HG03521 (cell line): Measurements from ENCODE around the gene SLC44A2.
"Not testable (repeated sequence)": the region's sequence is repeated elsewhere in the genome, so short reads cannot be mapped to it uniquely, and the experiment has no call there.

Experiments used
- ATAC-seq: cut with Tn5 transposase; IDR thresholded peaks from one replicate; pipeline ENCODE4 v1.9.1; 2021; ENCODE audit warnings: mild to moderate bottlenecking, moderate library complexity; ENCODE audit not compliant: unreplicated experiment

Gene SLC44A2

GRCh38 chr19:10648360-10648759, 23.0 kb downstream of the SLC44A2 start:
- ATAC-seq, result no peak

GRCh38 chr19:10651851-10652250, 26.5 kb downstream of the SLC44A2 start:
- no peak for ATAC-seq

- no peak for ATAC-seq
Observed at GRCh38 chr19:10653482-10653731, 28.1 kb downstream of the SLC44A2 start.

DNA sequence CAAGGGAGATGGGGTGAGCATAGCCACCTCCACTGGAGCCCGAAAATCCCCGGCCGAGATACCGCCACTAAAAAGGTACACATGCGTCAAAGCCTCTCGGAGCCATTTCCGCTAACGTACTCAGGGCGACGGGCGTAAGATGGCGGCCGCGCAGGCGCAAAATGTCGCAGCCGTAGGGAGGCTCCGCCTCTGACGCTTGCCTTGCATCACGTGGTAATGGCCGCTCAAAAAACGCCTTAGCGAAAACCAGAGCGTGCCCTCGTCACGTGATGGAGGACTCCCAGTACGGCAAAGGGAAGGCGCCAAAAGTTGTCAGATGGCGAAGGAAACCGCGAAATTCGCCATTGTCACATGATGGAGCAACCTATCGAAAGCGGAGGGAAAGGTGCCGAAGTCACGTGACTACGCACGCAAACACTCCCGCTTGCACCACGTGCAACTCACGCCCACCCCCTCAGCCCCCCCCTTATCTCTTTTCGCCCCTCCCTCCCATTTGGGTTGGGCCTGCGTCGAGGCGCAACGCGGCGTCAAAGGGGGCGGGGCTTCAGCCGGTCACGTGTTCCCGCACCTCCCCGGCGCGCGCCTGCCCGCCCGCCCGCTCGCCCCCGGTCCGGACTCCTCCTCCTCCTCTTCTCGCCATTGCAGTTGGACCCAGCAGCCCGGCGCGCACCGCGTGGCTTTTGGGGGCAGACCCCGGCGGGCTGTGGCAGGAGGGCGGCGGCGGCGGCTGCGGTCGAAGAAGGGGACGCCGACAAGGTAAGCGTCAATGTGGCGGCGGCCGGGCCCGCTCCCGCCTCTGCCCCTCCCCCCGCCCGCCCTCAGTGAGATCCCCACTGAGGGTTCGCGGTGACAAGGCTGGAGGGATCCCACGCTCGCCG, 28.6 kb downstream of the SLC44A2 start, which contains the start of gene ILF3:
Gene ILF3 (plus strand): TSS at position 615 of the 878 bp plus-strand sequence. CDS start 16,260 bp downstream, outside the sequence.
- ATAC-seq, result peak; percentile 69

DNA sequence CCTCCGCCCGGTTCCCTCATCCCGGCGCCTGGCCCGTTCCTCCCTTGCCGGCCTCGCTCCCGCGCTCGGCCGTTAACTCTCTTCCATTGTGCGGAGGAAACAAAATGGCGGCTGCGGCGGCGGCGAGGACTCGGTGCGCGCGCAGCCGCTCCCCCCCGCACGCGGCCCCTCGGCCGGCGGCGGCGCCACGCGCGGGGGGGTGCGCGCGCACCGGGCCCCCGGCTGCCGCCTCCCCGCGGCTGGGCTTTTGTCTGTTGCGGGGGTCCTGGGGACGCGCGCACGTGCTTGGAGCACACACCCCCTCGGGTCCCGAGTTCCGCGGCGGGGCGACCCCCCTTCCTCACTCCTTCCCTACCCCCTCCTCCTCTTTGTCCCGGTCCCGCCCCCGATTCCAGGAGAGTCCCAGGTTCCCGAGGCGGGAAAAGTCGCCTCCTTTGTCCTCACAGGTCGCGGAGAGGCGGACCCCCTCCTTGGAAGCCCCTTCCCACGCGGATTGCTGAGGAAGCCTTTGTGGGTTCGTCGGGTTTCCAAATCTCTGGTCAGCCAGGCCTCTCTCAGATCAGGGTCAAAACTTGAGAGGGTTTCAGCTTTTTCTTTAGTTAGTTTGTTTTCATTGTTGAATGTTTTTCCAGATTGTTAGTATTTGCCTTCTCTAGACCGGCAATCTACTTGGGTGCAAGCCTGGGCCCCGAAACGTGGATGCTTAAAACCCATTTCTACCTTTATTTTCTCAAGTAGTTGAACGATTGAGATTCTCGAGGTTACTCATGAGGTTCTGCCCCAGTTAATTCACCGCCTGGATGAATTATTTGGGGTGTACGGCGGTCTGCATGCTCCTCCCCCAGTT, 29.5 kb downstream of the SLC44A2 start:
- peak; percentile 18 for ATAC-seq

GRCh38 chr19:10655457-10656312, 30.3 kb downstream of the SLC44A2 start:
- no peak for ATAC-seq

GRCh38 chr19:10660346-10660745, 35.0 kb downstream of the SLC44A2 start:
- ATAC-seq, result no peak

DNA sequence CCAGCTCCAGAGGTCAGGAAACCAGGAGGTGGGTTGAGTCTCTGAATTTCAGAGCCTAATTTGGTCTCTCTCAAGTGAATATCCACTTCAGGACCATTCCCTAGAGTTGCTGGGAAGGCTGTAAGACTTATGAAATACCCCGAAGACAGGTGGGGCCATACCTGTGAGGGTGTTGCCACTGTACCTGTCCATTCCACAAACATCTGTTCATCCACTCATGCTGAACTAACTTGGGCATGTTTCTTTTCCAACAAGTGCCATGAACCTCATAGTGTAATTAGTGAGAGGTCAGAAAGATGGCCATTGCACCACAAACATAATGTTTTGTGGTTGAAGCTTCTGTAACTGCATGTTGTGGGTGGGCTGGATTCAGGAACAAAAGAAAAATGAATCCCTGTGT, 36.6 kb downstream of the SLC44A2 start:
- no peak for ATAC-seq

DNA sequence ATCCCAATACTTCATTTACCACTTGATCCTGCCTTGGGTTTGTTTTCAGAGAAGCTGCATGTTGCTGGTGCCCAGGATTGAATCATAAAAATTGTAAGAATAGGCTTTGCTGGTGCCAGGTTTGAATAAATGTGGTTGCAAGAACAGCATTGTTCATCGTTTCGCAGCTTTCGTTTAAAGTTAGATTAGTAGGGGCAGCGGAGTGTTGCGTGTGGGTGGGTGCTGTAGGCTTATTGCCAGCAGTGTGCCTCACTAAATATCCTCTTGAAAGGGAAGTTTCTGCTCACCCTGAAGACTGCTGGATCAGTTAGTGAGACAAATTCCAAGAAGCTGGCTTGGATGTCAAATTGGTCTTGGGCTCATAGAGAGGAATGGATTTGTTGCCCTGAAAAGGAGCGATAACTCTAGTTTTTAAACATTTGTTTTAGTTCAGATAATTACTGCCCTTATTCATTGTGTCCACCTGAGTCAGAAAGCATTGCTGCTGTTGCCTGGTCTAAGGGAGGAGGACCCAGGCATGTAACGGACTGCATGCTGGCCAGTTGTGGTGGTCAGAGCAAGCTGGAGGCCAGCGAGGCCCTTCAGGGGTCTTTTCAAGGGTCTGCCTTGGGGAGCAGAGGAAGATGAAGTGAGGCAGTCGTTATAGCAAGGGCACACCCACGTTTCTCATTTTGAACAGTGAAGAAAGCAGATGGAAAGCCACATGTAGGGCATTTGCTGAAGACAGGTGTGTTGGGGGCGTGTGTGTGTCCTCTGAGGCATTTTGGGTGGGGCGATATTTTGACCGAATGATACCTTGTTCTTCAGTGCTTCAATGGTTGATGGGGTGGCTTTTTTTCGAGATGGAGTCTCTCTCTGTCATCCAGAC, 37.3 kb downstream of the SLC44A2 start:
- ATAC-seq, result no peak

DNA sequence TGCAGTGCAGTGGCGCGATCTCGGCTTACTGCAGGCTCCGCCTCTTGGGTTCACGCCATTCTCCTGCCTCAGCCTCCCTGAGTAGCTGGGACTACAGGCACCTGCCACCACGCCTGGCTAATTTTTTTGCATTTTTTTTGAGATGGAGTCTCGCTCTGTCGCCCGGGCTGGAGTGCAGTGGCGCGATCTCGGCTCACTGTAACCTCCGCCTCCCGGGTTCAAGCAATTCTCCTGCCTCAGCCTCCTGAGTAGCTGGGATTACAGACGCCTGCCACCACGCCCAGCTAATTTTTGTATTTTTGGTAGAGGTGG, 37.9 kb downstream of the SLC44A2 start:
- ATAC-seq, result not testable (repeated sequence)

DNA sequence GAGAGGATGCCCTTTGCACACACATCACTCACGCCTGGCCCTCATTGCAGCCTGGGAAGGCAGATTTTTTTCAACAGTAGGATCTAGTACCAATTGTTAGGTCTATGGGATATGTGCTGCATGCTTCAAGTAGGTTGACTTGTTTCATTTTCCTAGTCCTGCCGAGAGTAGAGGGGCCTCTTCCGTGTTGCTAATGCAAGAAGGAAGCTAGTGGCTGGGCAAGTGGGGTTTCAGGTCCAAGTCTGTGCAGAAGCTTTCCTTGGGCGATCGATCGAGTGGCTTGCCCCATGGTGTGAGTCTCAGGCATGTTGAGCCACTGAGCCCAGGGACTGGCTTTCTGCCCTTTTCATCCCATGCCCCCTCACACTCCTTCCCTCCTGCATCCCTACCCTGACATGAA, 42.5 kb downstream of the SLC44A2 start:
- no peak for ATAC-seq

DNA sequence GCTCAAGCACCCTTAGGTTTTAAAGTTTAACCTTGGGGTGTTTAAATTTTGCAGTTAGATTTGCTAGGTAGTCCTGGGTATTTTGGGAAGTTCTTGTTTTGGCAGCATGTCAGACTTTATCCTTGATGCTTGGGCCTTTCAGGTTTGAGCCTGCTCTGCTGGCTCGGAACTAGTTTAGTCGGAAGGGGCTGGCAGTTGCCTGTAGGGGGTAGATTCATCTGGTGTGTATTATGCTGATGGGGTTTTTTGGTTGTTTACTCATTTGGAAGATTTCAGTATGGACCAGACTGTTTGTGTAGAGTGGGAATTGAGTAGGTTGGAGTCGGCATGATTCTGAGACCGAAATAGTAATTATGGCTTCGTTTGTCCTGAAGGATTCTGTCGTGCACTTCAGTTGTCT, 43.9 kb downstream of the SLC44A2 start:
- ATAC-seq, result no peak

DNA sequence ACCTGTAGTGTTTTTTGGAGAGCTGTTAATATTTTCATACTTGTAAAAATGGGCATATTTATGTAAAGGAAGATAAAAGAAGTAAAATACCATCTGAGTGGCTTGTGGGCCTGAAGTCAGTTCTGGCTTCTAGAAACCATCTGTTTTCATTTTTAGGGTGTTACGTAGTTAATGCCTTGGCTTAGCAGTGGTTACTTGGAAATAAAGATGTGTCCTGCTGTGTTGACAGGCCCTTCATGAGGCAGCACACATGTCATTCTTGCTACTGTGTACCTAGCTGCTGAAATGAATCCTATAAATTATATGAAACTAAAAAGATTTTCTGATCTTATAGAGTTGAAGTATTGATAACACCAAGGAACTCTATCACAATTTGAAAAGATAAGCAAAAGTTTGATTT, 44.8 kb downstream of the SLC44A2 start:
- no peak for ATAC-seq

DNA sequence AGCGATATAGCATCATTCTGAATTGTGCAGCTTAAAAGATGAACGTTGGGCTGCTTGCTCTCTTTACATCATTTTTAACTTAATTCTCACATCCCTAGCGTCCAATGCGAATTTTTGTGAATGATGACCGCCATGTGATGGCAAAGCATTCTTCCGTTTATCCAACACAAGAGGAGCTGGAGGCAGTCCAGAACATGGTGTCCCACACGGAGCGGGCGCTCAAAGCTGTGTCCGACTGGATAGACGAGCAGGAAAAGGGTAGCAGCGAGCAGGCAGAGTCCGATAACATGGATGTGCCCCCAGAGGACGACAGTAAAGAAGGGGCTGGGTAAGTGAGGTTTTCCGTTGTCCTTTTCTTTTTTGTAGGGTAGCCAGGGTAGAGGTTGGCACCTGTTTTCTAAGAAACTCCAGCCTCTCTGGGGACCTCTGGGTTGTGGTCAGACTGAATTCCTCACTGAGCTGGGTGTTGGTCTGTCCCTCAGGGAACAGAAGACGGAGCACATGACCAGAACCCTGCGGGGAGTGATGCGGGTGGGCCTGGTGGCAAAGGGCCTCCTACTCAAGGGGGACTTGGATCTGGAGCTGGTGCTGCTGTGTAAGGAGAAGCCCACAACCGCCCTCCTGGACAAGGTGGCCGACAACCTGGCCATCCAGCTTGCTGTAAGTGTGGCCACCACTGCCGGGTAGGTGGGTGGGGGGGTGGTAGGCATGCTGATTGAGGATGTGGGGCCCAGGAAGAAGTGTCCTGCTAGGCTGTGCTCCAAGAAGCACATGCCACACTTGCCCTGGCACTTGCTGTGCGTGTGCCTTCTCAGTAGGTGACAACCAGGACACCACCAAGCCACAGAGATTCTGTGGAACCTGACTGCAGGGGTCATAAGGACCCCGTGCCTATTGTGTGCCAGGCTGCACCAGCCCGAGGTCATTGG, 45.8 kb downstream of the SLC44A2 start:
- ATAC-seq, result no peak

- ATAC-seq, result not testable (repeated sequence)
Observed at GRCh38 chr19:10671922-10672321, 46.6 kb downstream of the SLC44A2 start.

GRCh38 chr19:10675214-10675613, 49.9 kb downstream of the SLC44A2 start:
- not testable (repeated sequence) for ATAC-seq

DNA sequence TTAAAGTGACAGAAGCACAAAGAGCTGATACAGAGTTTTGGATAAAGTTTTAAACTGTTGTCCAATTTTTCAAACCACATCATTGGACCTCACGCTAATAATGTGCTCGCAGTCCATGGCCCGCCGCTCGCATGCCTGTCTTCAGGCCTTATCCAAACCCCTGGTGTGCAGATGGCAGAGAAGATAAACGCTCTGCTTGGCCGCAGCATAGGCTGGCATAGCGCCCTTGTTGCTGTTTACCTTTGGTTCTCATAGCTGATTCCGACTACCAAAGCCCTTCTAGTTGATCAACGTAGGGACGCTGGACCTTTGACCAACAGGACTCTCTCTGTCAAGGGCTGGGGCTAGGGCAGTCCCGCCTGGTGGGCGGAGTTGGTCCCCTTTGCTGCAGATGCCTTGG, 52.4 kb downstream of the SLC44A2 start:
- ATAC-seq, result no peak

DNA sequence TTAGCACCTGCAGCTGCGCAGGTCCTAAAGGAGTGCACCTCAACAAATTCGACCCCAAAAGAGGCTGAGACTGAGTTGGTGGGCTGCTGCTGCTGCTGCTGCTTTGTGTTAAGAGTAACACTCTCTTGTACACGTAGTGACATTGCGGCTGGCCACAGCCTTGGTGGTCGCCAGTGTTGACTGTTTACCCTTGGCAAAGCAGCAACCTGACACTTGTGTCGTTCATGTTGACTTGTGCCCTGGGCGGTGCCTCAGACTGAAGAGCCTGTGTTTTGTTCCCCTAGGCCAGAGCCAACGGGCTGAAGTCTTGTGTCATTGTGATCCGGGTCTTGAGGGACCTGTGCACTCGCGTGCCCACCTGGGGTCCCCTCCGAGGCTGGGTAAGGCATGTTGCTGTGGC, 53.5 kb downstream of the SLC44A2 start:
- no peak for ATAC-seq

- ATAC-seq, result no peak
Observed at GRCh38 chr19:10679743-10680142, 54.4 kb downstream of the SLC44A2 start.
